Gastroesophageal sphincter (tissue), 3 donors: Measurements from ENCODE around the gene WDR44.

ENCODE experiments used
- CTCF ChIP-seq, 4 experiments: fragments of 200-600 bp in 2 of 4; fragments of 450-650 bp in 2 of 4; sonication (generic) in 1 of 4; IDR thresholded peaks; one replicate each; pipeline ENCODE4 v1.5.1; 2017 to 2019; ENCODE audit warnings: antibody characterized with exemption in 4 of 4, mild to moderate bottlenecking in 2 of 4, moderate library complexity in 2 of 4
- POLR2A ChIP-seq, 2 donors: fragments of 450-650 bp; IDR thresholded peaks; one replicate each; pipeline ENCODE4 v1.6.1; 2017; ENCODE audit warnings: antibody characterized with exemption in 2 of 2, mild to moderate bottlenecking in 2 of 2, moderate library complexity in 1 of 2
- POLR2AphosphoS5 ChIP-seq: sonication (generic); formaldehyde crosslinking; IDR thresholded peaks from one replicate; pipeline ENCODE4 v1.6.1; 2017; ENCODE audit warnings: antibody characterized with exemption

GRCh38 chrX:118423558-118423957 is 77.7 kb downstream of the WDR44 start:
- TF ChIP-seq POLR2AphosphoS5 (no peak), CTCF (IDR thresholded peaks at IDR 0.05) (no peak), POLR2A (IDR thresholded peaks at IDR 0.05) (no peak)
